K562 (cell line): ENCODE measurements around the gene IL17RB.

ENCODE experiments used
- EP300 ChIP-seq: IDR thresholded peaks from 2 replicates; pipeline ENCODE4 v1.6.1; 2012; ENCODE audit warnings: low read length, improper control_type of control experiment
- ERF ChIP-seq: fragments of 450-650 bp; formaldehyde crosslinking; IDR thresholded peaks from 2 replicates; pipeline ENCODE4 v1.4.0; 2020; ENCODE audit warnings: mild to moderate bottlenecking, mixed read lengths
- SMARCA4 ChIP-seq: fragments of 450-650 bp; IDR thresholded peaks from 2 replicates; pipeline ENCODE4 v1.6.1; 2016
- ZNF121 ChIP-seq: sonication (generic); formaldehyde crosslinking; conservative IDR thresholded peaks from 2 replicates; pipeline ENCODE4 v1.8.0; 2022; ENCODE audit warnings: missing genetic modification reagents

DNA sequence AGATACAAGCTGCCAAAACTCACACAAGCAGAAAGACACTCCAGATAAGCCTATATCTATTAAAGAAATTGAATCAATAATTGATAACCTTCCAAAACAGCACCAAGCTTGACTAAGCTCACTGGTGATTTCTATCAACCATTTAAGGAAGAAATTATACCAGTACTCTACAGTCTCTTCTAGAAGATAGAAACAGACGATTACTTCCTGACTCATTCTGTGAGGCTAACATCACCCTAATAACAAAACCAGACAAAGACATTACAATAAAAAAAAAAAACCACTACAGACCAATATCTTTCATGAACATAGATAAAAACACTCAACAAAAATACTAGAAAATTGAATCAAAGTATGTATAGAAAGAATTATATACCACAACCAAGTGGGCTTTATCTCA lies 20.3 kb upstream of the IL17RB start:
- no peak for TF ChIP-seq ERF (CRISPR knock-in tag)
- TF ChIP-seq EP300: no peak
- no peak for TF ChIP-seq SMARCA4
- TF ChIP-seq ZNF121: no peak
